Posterior vena cava (tissue), 2 donors: ENCODE results near the gene CST9L. TPM values are rescaled to one million over a fixed set of nuclear protein-coding genes. Genes with fewer than 3 reads are reported as not detected.
A peak's percentile ranks its signal among the peaks of the same experiment; 100 is the strongest.

Source experiments
- DNase-seq: peaks from one replicate; pipeline ENCODE4 v3.0.0-alpha.2; 2020; ENCODE audit warnings: low spot score
- intact Hi-C, 2 donors: fragments of 100-400 bp; cut with DNase I; formaldehyde crosslinking; loops; one replicate each; pipeline versions ENCODE4 v1.14.1 to v1.14.2; 2022 to 2023
- total RNA-seq, 2 donors: library from RNA; stranded (reverse); fragmentation: NEBNext Ultra II Directional; extraction: Animal tissue kit (Norgen Biotek cat#: 25700); gene quantifications; one replicate each; pipeline ENCODE4 v1.2.1, GENCODE V29; 2021
- donor health status: DM: yes; HTN: yes; CAD: no.
- donor health status: DM: yes; HTN: yes; CAD: no.

The CST9L gene
- total RNA-seq, 2 donors from 2014 or later: not detected

DNA sequence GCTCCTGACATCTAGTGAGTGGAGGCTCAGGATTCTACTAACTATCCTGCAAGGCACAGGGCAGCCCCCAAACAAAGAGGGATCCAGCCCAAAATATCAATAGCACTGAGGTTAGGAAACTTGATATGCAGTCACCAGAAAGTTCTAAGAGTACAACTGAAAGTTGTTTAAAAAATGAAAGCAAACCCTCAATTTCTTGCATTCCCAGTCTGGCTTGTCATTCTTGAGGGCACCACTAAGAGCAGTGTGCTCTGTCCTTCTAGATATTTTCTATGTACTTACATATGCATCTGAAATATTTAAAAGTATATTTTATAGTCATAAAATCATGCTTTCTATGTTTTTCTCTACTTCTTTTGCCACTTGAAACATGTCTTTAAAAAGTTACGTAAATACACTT is 41.4 kb downstream of the CST9L start:
- intact Hi-C loops: no loop called here
- no peak for DNase-seq

DNA sequence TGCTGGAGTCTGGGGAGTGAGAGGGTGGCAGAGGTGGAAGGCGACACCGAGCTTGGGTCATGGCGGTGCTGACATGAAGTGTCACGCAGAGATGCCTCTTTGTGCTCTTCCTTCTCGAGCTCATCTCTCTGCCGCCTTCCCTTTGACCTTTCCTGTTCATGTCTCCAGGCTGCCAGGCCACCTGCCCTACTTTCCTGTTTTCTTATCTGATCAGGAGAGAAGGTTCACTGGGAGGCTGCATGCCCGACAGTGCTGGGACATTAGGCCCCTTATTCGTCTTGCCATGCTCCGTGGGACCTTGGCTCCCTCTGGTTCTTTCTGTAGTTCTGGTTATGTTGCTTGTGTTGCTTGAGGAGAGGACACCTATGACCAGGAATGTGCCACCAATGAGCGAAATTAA is 44.1 kb downstream of the CST9L start:
- intact Hi-C loops: no loop called here
- peak; percentile 43 for DNase-seq

DNA sequence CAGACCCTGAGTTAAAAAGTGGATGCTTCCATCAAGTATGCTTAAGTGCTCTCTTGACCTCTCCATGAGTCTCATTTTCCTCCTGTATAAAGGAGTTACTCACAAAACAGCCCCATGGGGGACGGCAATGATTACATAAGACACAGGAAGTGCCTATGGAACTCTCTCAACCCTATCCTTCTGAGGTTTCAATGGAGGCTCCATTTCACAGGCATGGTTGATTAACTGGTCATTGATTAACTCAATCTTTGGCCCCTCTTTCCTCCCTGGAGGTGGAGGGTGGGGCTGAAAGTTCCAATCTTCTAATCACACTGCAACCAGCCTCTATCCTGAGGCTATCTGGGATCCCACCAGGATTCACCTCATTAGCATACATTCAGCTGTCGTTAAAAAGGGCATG is 48.1 kb downstream of the CST9L start:
- intact Hi-C loops: no loop called here
- no peak for DNase-seq

DNA sequence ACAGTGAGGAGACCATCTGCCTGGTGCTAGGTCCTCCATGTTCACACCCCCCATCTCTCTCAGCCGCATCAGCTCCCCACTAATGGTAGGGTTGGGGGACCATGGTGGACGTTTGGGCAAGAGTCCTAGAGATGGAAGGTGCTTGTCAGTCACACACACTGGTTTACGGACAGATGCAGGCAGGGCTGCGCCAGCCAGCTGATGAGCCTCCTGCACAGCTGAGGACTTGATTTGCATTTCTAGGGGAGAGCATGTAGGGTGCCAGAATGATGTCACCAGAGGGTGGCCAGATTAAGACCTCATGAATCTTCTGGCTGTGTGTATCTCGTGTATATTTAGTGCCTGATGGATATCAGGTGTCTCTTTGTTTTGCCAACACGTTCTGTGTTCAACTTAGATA is 48.7 kb downstream of the CST9L start:
- no peak for DNase-seq
- intact Hi-C loops: no loop called here

DNA sequence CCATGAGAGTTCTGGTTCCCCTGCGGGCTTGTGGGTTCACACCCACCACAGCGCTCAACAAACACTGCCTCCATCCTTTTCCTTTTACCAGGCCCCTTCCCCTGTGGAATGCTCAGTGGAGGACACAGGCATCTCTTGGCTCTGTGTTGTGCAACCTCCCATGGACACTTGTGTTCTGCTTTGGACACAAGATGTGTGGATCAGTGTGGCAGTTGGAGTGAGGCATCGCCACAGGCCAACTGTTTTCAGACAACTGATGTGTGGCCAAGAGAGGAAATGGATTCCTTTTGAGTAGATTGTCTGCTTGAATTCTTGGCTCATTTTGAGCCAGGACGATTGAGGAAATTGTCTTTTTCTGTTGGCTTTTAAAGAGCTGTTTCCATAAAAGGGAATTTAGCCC is 50.6 kb downstream of the CST9L start:
- DNase-seq: no peak
- intact Hi-C loops: no loop called here

DNA sequence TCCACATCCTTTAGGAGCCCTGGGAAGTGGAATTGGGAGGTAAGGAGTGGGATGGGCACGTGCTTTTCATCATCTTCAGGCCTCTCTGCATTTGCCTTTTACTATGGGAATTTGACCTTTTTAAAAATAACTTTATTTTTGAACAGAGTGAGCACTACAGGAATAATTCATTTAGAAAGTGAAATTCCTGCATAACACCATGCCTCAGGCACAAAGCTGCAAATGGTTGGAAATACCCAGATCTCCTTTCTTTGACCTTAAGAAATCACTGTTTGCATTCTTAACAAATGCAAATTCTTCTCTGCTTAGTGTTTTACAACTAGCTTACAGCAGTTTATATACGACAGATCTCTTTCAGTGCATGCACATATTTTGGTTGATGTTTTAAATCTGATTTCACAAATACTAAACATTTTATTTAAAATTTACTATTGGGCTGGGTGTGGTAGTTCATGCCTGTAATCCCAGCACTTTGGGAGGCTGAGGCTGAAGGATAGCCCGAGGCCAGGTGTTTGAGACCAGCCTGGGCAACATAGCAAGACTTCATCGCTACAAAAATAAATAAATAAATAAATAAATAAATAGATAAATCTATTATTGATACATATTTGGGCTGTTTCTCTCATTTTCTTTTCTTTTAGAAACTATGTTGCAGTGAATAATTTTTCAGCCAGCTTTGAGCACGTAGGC is 52.9 kb downstream of the CST9L start:
- intact Hi-C loops: no loop called here
- no peak for DNase-seq

DNA sequence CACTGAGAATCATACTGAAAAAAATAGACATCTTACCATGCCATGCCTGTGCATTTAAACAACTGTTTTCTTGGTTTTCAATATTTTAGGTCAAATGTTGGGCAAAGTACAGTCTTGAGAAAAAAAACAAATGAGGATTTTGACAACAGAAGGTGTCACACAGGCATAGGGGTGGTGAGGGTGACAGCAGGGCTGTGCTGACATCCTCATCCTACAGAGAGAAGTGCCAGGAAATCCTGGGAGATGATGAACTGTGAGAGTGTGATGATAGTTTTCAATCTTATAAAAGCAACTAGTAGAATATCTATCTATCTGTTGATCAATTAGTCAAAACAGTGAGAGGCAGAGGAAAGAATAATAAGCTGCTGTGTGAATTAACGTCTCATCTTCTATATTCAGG is 53.4 kb downstream of the CST9L start:
- intact Hi-C loops: no loop called here
- DNase-seq: no peak

Other genes with a start within 250 kb of the CST9L start
- 10 to 100 TPM; 14.6 to 19.1 TPM for gene NXT1, start 217.7 kb downstream of the CST9L start, total RNA-seq
- gene GZF1, start 206.3 kb downstream of the CST9L start, total RNA-seq: 10 to 100 TPM; 16.2 to 17.8 TPM
- gene NAPB, start 147.0 kb downstream of the CST9L start, total RNA-seq: 10 to 100 TPM in 1 of 2 donors, 1 to 10 TPM in 1; 9.9 to 11.0 TPM
- not detected for gene CSTL1, start 128.8 kb downstream of the CST9L start, total RNA-seq
- gene CST11, start 115.6 kb downstream of the CST9L start, total RNA-seq: not detected
- gene CST8, start 77.4 kb downstream of the CST9L start, total RNA-seq: not detected
- gene CST9, start 37.4 kb upstream of the CST9L start, total RNA-seq: not detected
- 1,000 to 10,000 TPM; 1,234 to 1,451 TPM for gene CST3, start 69.5 kb upstream of the CST9L start, total RNA-seq
- not detected for gene CST4, start 120.6 kb upstream of the CST9L start, total RNA-seq
- gene CST1, start 182.5 kb upstream of the CST9L start, total RNA-seq: not detected